NT2/D1 (cell line): ENCODE data around the gene MYRFL.

Experiments used
- YY1 ChIP-seq: IDR thresholded peaks from 2 replicates; pipeline ENCODE4 v1.6.1; 2011; ENCODE audit not compliant: insufficient read length, insufficient read depth
- ZNF274 ChIP-seq: IDR thresholded peaks from 2 replicates; pipeline ENCODE4 v1.6.1; 2011; ENCODE audit warnings: mild to moderate bottlenecking, low read depth, low read length

DNA sequence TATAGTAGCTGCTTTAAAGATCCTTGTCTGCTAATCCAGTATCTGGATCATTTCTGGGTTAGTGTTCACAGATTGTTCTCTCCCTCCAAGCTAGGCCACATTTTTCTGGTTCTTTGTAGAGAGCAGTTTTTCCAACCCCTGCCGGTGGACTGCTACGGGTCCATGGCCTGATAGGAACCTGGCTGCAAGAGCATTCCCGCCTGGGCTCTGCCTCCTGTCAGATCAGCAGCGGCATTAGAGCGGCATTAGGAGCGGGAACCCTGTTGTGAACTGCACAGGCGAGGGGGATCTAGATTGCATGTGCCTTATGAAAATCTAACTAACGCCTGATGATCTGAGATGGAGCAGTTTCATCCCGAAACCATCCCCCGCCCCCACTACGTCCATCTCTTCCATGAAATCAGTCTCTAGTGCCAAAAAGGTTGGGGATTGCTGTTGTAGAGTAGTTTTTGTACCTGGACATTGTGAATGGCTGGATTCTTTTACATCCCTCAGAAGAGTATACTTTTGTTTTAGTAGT is 50.4 kb downstream of the MYRFL start:
- TF ChIP-seq ZNF274 (no peak), YY1 (no peak)
